GM11168 (cell line): ENCODE measurements around the gene AMMECR1.

Experiments used
- in situ Hi-C: fragments of 300-500 bp; cut with MboI; formaldehyde crosslinking; loops from one replicate; pipeline ENCODE4 v1.12.0; 2022; ENCODE audit warnings: low sequenced_read_pairs; ENCODE audit not compliant: unreplicated experiment

AMMECR1 gene

DNA sequence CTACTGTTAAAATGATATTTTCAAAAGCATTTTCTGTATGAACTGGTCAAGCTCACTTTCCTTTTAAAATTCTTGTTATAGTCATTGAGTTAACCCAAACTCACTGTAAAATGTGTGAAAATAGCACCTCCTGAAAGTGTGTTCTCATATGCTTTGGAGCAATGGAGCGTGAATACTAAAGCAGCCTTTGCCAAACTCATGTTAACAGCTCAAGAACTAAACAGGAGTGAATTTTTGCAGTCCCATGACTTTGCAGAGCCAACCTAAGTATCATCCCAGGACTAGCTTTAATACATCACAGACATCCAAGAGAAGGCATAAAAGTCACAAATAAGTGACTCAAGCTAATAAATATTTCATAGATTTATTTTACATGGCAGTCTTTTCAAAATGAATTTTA, 2.3 kb downstream of the AMMECR1 start:
- in situ Hi-C loops = no loop called here

- in situ Hi-C loops = no loop called here
These were observed 6.3 kb downstream of the AMMECR1 start for GRCh38 chrX:110311437-110312230.

DNA sequence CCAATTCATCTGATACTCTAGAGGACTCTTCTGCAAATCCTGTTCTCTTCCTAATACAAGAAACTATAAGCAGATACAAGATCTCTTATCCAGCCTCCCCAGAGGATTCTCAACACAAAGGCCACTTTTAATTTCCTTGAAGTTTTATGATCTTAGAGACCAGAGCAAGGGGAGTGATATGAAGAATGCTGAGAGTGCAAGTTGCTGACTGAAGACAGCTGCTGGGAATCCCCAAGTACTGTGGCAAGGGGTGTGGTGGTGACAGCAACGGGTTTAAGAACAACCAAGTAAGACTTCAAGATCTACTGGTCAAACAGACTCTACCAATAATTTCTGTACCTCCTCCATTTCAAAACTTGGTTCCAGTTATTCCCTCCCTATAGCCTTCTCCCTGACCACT, 7.0 kb downstream of the AMMECR1 start:
- in situ Hi-C loops = no loop called here

DNA sequence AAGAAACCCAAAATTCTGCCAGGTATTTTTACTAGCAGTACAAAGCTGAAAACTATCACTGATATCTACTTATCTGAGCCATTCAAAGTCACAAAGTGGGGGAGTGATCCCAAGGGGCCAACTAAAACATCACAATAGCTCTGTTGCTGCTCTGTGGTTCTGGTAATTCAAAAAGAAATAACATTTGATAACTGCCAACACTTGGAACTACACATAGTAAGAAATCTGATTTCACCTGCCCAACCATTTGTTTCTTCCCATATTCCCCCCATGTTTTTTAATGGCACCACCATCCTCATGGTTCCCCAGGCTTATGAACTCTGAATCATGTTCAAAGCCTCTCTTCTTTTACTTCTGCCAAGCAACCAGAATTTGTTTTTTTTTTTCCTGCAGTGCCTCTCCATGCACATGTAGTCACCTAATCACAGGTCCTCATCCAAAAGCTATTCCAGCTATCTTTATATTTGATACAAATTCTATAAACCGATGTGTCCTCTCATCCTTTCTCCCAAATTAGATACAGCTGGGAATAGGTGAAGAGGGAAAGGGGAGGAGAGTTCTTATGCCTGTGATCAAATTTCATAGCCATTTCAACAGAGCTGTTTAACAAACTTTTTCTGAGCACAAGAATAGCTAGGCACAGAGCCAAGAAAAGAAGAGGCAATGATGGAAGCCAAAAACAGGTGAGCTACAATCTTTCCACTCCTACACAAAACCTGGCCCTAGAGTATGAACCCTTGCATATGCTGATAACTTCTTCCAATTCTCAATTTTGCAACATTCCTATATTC, 7.7 kb downstream of the AMMECR1 start:
- in situ Hi-C loops = no loop called here

DNA sequence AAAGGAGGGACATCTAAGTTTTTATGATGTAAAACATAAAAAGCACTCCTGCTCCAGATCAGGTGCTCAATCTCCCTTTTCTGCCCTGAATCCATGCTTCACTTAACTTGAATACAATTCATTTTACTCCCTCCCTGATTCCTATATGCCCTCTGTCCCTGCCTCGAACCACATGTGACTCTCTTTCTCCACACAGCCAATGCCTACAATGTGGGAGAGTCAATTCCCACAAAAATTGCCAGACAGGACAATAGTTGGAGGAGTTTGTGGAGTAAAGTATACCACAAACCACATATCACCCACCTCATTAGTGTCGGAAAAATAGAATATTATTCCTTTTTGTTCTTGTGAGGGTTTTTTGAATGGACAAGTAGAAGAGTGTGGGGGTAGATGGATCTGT, 9.7 kb downstream of the AMMECR1 start:
- in situ Hi-C loops = no loop called here

DNA sequence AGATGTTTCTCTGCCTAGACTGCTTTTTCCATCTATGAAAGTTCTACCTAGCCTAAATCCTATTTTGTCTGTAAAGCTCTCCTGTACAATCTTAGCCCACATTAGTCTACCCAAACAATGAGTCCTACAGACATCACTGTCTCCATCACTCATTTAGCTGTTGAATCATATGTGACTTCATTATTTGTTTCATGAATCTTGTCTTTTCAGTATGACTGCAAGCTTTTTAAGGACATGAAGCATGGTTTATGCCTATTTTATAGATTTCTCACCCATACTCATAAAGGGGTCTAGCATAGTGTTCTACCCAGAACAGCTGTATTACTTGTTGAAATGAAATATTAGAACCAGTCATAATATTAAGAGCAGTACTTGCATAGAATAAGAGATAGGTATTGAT, 13.0 kb downstream of the AMMECR1 start:
- in situ Hi-C loops = no loop called here

- in situ Hi-C loops = no loop called here
These were observed 13.5 kb downstream of the AMMECR1 start for GRCh38 chrX:110304371-110304770.

DNA sequence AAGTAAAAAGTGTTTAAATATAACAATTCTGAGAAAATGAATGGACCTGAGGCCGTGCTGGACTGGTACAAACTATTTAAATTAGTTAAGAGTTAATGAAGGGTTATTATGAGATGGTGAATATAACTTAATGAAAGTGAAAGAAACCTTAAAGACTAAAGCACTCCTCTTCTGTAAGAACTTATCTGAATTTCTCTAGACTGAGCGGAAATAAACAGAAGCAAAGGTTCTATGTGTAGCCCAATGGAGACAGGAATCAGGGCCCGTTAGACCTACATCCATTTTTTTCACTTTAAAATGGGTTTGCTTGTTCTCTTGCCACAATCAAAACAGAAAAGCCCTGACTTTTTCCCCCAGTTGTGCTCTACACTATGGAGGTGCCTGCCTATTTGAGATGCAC, 14.9 kb downstream of the AMMECR1 start:
- in situ Hi-C loops = no loop called here

DNA sequence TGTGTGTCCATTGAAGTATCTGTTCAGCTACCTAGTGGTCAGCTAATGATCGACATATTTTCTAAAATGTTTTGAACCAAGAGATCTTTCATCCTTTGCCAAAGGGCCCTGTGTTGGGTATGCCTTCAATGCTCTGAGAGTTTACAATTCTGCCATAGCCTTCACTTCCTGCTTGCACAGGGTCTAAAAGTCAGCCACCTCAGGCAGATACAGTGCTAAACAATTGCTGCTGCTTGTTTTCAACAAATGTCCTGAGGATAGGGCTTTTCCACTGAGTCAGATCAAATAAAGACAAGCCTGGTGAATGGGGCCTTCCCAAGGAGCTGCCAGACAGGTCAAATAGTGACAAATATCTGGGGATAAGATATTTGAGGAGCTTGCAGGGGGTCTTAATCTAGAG, 16.7 kb downstream of the AMMECR1 start:
- in situ Hi-C loops = no loop called here

GRCh38 chrX:110294087-110294486, 23.8 kb downstream of the AMMECR1 start:
- in situ Hi-C loops = no loop called here

DNA sequence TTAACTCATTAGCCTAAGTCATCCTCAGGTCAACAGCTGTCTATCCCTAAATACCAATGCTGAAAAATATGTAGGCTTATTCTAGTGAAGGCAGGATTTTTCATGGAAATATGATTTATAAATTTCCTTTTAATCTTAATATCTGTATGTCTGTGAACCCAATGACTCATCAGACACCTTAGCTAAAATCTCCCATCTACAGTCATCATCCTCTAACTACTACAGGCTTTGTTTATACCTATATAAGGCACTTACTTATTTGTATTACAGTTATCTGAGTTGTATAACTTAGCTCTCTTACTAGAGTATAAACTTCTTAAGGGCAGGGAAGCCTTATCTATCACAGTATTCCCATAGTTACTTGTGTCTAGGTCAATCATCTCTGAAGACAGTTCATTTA, 24.2 kb downstream of the AMMECR1 start:
- in situ Hi-C loops = no loop called here

DNA sequence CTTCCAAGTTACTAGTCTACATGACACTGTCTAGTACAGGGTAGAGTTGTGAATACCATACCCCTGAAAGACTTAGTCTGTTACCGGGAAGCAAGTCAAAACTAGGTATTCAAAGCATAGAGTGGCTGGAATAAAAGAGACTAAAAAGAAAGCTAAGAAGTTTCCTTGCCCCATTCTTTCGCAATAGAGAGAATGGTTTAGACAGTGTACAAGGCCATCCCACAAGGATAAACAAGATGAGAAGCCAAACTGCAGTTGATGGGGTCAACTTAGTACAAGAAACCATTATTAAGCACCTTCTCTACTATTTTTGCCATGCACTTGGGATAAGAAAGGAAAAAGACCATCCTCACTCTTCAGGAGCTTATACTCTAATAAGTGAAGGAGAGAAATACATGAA, 30.3 kb downstream of the AMMECR1 start:
- in situ Hi-C loops = no loop called here

DNA sequence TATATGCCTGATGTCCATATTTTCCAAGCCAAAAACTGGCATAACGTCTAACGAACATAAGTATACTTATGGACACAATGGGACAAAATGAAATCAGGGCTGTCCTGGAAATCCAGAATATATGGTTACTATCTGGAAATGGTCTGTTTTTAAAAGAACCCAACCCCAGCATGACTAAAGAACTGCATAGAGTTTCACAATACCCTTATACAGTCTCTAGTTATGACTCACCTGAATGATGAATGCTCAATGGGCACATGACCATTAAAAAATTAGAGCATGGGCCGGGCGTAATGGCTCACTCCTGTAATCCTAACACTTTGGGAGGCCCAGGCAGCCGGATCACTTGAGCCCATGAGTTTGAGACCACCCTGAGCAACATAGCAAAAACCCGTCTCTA, 31.8 kb downstream of the AMMECR1 start:
- in situ Hi-C loops = no loop called here

DNA sequence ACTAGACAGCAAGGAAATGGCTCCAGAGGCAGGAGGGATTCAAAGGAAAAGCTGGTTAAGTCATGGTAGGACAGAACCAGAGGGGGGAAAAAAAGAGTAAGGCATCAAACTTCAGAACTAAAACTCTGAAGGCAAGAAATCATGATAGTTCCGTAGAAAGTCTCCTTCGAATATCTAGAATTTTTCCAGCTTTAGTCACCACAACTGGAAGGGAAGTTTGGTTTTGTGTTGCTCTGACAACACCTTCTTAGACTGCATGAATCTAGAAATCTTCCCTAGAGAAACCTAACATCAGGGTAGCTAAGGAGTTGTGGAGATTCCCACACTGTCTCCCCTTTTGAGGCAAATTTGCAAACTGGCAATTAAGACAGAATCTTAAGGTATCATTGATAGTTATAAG, 33.7 kb downstream of the AMMECR1 start:
- in situ Hi-C loops = no loop called here

DNA sequence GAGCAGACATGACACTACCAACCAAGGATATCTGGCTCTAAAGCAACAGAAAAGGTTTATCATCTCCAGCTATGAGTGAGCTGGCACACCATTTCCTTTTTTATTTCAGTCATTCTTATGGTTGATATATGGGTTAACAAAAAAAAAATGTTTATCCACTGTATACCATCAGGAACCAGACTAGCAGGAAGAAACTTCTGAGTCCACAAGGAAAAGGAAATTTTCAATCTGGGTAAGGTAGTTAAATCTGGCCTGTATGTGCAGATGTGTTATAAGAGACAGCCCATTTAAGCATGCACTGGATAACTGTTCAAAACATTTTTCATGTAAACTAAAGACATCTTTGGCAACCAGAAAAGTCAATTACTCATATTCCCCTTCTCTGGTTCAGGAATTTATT, 35.0 kb downstream of the AMMECR1 start:
- in situ Hi-C loops = no loop called here

DNA sequence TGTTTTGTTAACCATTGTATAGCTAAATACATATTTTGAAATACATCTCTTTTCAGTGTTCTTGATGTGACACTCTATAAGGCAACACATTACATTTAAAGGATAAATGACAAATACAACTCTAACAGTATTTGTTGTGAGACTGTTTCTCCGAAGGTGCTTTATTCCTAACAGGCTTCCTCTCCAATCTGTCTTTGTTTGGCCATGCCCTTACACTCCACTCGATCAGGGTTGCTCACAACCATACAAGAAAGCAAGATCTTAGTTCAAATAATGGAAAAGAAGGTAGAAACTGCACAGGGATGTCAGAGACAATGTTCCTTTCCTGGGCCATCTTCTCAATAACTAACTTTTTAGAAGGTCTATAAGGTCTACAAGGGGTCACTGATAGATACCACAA, 36.5 kb downstream of the AMMECR1 start:
- in situ Hi-C loops = no loop called here

DNA sequence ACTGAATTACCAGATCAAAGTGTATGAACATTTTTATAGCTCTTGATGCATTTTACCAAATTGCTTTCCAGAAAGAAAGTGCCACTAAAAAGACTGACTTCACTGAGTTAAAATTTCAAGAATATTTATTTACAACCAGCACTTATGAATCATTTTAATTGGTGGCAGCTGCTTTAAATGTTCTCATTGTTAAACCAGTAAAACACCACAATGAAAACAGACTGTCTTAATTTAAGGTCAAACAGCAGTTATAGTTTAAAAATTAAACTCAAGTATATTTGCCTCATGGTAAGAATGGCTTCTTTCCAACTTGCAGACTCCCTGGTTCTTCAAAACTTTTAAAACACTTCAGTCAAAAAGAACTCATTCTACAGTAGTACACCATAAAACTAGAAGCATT, 36.9 kb downstream of the AMMECR1 start:
- in situ Hi-C loops = no loop called here

DNA sequence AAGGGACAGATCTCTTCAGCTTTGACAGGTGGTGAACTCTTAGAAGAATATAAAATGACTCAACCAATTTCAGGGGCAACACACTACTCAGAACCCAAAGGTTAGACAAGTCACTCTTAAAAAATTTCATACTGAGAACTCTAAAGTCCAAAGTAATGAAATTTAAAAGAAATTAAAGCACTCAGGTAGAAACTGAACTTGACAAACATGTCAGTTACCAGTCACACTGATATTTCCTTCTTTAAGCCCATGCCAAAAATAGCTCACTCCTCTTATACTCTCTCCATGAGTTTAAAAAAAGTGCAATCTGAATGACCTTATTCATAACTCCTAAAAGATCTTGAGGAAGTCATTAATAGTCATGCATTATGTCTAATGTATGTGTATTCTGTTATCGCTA, 40.3 kb downstream of the AMMECR1 start:
- in situ Hi-C loops = no loop called here

- in situ Hi-C loops = no loop called here
These were observed 41.1 kb downstream of the AMMECR1 start for GRCh38 chrX:110276778-110277177.

- in situ Hi-C loops = no loop called here
These were observed 49.0 kb downstream of the AMMECR1 start for GRCh38 chrX:110268886-110269285.

- in situ Hi-C loops = no loop called here
These were observed 49.5 kb downstream of the AMMECR1 start for GRCh38 chrX:110268395-110268794.

- in situ Hi-C loops = no loop called here
These were observed 50.0 kb downstream of the AMMECR1 start for GRCh38 chrX:110267874-110268273.
